ENCODE measurements around the gene NKIRAS2. TPM values are rescaled to one million over a fixed set of nuclear protein-coding genes. Genes with fewer than 3 reads are reported as not detected.

The NKIRAS2 gene
- total and polyA plus RNA-seq, 2 donors (not counting 3 experiments of a cell fraction or from before 2014, with no cell fraction given): 57.3 to 87.6 TPM

DNA sequence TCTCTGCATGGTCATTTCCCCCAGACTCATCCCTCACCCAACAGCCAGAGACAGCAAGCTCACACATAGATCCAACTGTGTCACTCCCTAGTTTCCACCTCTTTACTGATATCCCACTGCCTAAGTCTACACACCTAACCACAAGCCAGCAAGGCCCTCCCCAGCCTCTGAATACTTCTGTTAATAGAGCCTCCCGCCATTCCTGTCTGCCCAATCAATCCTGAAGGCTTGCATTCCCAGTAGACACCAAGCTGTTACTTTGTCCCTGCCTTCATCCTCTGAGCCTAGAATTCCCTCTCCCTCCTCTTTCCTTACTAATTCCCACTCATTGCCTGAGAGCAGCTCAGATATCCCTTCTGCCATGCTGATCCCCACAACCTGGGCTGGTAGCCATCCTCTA lies 25.8 kb downstream of the NKIRAS2 start:
- no peak for FAIRE-seq
- no TSS peak for BruUV-seq (replicated peaks)
- Histone ChIP-seq H4K20me1 (replicated peaks; ENCODE audit: control insufficient read depth, extremely low read depth, insufficient read depth, low read length) (no peaks in the 10 kb centered on the region), H3K9me1 (replicated peaks; ENCODE audit: control insufficient read depth, extremely low read depth, insufficient read depth, low read length) (no peaks in the 10 kb centered on the region), H3K79me2 (ENCODE audit: control insufficient read depth, insufficient read depth, low read length) (no peaks in the 10 kb centered on the region), H3K36me3 (ENCODE audit: control insufficient read depth in 2 of 2, extremely low read depth in 1 of 2, insufficient read depth in 2 of 2, low read length in 2 of 2) (no peaks in the 10 kb centered on the region), H2AFZ (ENCODE audit: low read depth, low read length) (no peak overlapping the region), H3K9me3 (replicated peaks; ENCODE audit: control insufficient read depth, insufficient read depth, low read length) (no peaks in the 10 kb centered on the region), H3K4me1 (ENCODE audit: control insufficient read depth, extremely low read depth, insufficient read depth, low read length) (no peaks in the 10 kb centered on the region), H3K4me2 (ENCODE audit: insufficient read depth, low read length) (no peak overlapping the region), H3K27ac (ENCODE audit: insufficient read depth, low read depth, low read length) (no peak overlapping the region), H3K4me3 (replicated peaks in 1 of 3; ENCODE audit: insufficient read depth in 1 of 3, low read depth in 1 of 3, low read length in 3 of 3) (no peak overlapping the region), H3K9ac (replicated peaks; ENCODE audit: extremely low read depth, insufficient read depth, low read length) (no peak overlapping the region), H3K27me3 (ENCODE audit: control insufficient read depth in 2 of 2, insufficient read depth in 2 of 2, low read length in 2 of 2) (peaks cover 3 to 8% of the 10 kb centered on the region in 2 experiments)
- DNase-seq (ENCODE audit: low read depth, low spot score): no peak
- TF ChIP-seq, protein P1, sequence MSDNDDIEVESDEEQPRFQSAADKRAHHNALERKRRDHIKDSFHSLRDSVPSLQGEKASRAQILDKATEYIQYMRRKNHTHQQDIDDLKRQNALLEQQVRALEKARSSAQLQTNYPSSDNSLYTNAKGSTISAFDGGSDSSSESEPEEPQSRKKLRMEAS (IDR thresholded peaks at IDR 0.05; ENCODE audit: insufficient read depth, insufficient read length): no peak
- no peak for TF ChIP-seq POLR2A (IDR thresholded peaks at IDR 0.05; ENCODE audit: low read depth, low read length)
- no peak for TF ChIP-seq JUN (IDR thresholded peaks at IDR 0.05; ENCODE audit: borderline replicate concordance, insufficient read depth, insufficient read length, low read depth)
- TF ChIP-seq MYC (IDR thresholded peaks at IDR 0.05; ENCODE audit: low read depth, low read length): no peak
- TF ChIP-seq FOS (IDR thresholded peaks at IDR 0.05; ENCODE audit: borderline replicate concordance, insufficient read depth, low read length): no peak
- dilution Hi-C loops (cut with MboI; ENCODE audit: extremely low pct_ligation_motif_present, low sequenced_read_pairs): no loop called here
- intact Hi-C loops (cut with micrococcal nuclease): no loop called here
- CTCF ChIA-PET: interaction anchor here (1.2 to 2.0 kb wide), 4 partner anchors 21 to 56 kb away, joined by 3 to 6 read pairs (median 5); partner anchors contain the start of gene NKIRAS2
- POLR2A ChIA-PET: no interaction called here

DNA sequence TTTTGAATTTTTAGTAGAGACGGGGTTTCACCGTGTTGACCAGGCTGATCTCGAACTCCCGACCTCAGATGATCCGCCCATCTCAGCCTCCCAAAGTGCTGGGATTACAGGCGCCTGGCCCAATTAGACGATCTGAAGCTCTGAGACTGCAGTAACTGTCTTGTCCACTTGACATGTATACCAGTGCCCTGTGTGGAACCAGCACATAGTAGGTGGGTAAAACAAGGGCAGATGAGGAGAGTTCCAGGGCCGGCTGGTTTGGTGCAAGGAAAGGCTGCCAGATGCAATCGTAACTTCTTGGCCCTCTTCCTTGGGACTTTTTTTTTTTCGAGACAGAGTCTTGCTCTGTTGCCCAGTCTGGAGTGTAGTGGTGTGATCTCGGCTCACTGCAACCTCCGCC lies 27.5 kb downstream of the NKIRAS2 start:
- Histone ChIP-seq H3K27me3 (ENCODE audit: control insufficient read depth in 2 of 2, insufficient read depth in 2 of 2, low read length in 2 of 2) (peaks cover 6 to 16% of the 10 kb centered on the region in 2 experiments), H3K9me3 (replicated peaks; ENCODE audit: control insufficient read depth, insufficient read depth, low read length) (no peaks in the 10 kb centered on the region), H2AFZ (ENCODE audit: low read depth, low read length) (no peak overlapping the region), H3K79me2 (ENCODE audit: control insufficient read depth, insufficient read depth, low read length) (no peaks in the 10 kb centered on the region), H4K20me1 (replicated peaks; ENCODE audit: control insufficient read depth, extremely low read depth, insufficient read depth, low read length) (no peaks in the 10 kb centered on the region), H3K9me1 (replicated peaks; ENCODE audit: control insufficient read depth, extremely low read depth, insufficient read depth, low read length) (no peaks in the 10 kb centered on the region), H3K36me3 (ENCODE audit: control insufficient read depth in 2 of 2, extremely low read depth in 1 of 2, insufficient read depth in 2 of 2, low read length in 2 of 2) (no peaks in the 10 kb centered on the region), H3K4me3 (replicated peaks in 1 of 3; ENCODE audit: insufficient read depth in 1 of 3, low read depth in 1 of 3, low read length in 3 of 3) (no peak overlapping the region), H3K9ac (replicated peaks; ENCODE audit: extremely low read depth, insufficient read depth, low read length) (no peak overlapping the region), H3K27ac (ENCODE audit: insufficient read depth, low read depth, low read length) (no peak overlapping the region), H3K4me1 (ENCODE audit: control insufficient read depth, extremely low read depth, insufficient read depth, low read length) (no peaks in the 10 kb centered on the region), H3K4me2 (ENCODE audit: insufficient read depth, low read length) (no peak overlapping the region)
- TF ChIP-seq POLR2AphosphoS5 (IDR thresholded peaks at IDR 0.05; ENCODE audit: insufficient read depth, low read depth, low read length) (no peak), CTCF (IDR thresholded peaks at IDR 0.05; ENCODE audit: extremely low read depth in 1 of 2, insufficient read depth in 1 of 2, low read depth in 1 of 2, low read length in 2 of 2) (no peak), EZH2 (IDR thresholded peaks at IDR 0.05; ENCODE audit: borderline replicate concordance, low read depth, low read length, severe bottlenecking) (no peak), POLR2A (IDR thresholded peaks at IDR 0.05; ENCODE audit: low read depth, low read length) (no peak), MYC (IDR thresholded peaks at IDR 0.05; ENCODE audit: low read depth, low read length) (no peak), JUN (IDR thresholded peaks at IDR 0.05; ENCODE audit: borderline replicate concordance, insufficient read depth, insufficient read length, low read depth) (no peak), GATA2 (IDR thresholded peaks at IDR 0.05; ENCODE audit: insufficient read depth, insufficient read length, low read depth, low read length) (no peak), FOS (IDR thresholded peaks at IDR 0.05; ENCODE audit: borderline replicate concordance, insufficient read depth, low read length) (no peak)
- TF ChIP-seq, protein P1 (IDR thresholded peaks at IDR 0.05; ENCODE audit: insufficient read depth, insufficient read length): no peak
- FAIRE-seq (no peak), DNase-seq (ENCODE audit: low read depth, low spot score) (no peak)
- POLR2A ChIA-PET: no interaction called here
- CTCF ChIA-PET: interaction anchor here (2.0 kb wide), 1 partner anchor 22 kb away, joined by 6 read pairs; no protein-coding TSS in a partner anchor
- dilution Hi-C loops (cut with MboI; ENCODE audit: extremely low pct_ligation_motif_present, low sequenced_read_pairs): no loop called here
- no TSS peak for BruUV-seq (replicated peaks)
- intact Hi-C loops (cut with micrococcal nuclease): no loop called here
